Esophagus muscularis mucosa (tissue), 4 donors: ENCODE measurements around the gene STKLD1. TPM values are rescaled to one million over a fixed set of nuclear protein-coding genes. Genes with fewer than 3 reads are reported as not detected.
A peak's percentile ranks its signal among the peaks of the same experiment; 100 is the strongest.

Experiments used
- DNase-seq: peaks from one replicate; pipeline ENCODE4 v3.0.0-alpha.2; 2017; ENCODE audit errors: extremely low spot score
- H3K27ac ChIP-seq, 4 donors: fragments of 200-600 bp; sonication (generic); replicated peaks in 1 of 4; 1 replicate in 3 of 4; 2 replicates in 1 of 4; pipeline ENCODE4 v1.5.1; 2016 to 2019; ENCODE audit warnings: mild to moderate bottlenecking in 1 of 4
- H3K27me3 ChIP-seq, 4 donors: fragments of 200-600 bp; sonication (generic); one replicate each; pipeline versions ENCODE4 v1.5.1 to v1.6.0; 2016 to 2019
- H3K36me3 ChIP-seq, 4 donors: fragments of 200-600 bp; sonication (generic); one replicate each; pipeline ENCODE4 v1.5.1; 2016 to 2019
- H3K4me1 ChIP-seq, 4 donors: fragments of 200-600 bp; sonication (generic); one replicate each; pipeline ENCODE4 v1.5.1; 2016 to 2019
- H3K4me3 ChIP-seq, 4 donors: fragments of 200-600 bp; sonication (generic); 1 replicate in 2 of 4; 2 replicates in 2 of 4; pipeline ENCODE4 v1.5.1; 2016 to 2019; ENCODE audit warnings: mild to moderate bottlenecking in 4 of 4, moderate library complexity in 1 of 4
- H3K9me3 ChIP-seq, 4 donors: fragments of 200-600 bp; sonication (generic); 1 replicate in 3 of 4; 2 replicates in 1 of 4; pipeline ENCODE4 v1.5.1; 2016 to 2019
- EP300 ChIP-seq: sonication (generic); formaldehyde crosslinking; IDR thresholded peaks from one replicate; pipeline ENCODE4 v1.6.1; 2017; ENCODE audit warnings: antibody characterized with exemption
- POLR2A ChIP-seq: fragments of 450-650 bp; IDR thresholded peaks from one replicate; pipeline ENCODE4 v1.6.1; 2017; ENCODE audit warnings: antibody characterized with exemption, moderate library complexity, mild to moderate bottlenecking, low read depth
- POLR2AphosphoS5 ChIP-seq, 2 donors: sonication (generic); formaldehyde crosslinking; IDR thresholded peaks; one replicate each; pipeline ENCODE4 v1.6.1; 2017; ENCODE audit warnings: antibody characterized with exemption in 2 of 2
- WGBS: methylation state at CpG from one replicate; pipeline ENCODE4 v1.1.5; 2018; 5-methylcytosine and 5-hydroxymethylcytosine counted together
- intact Hi-C: fragments of 100-400 bp; cut with DNase I; formaldehyde crosslinking; loops from one replicate; pipeline ENCODE4 v1.15.1; 2023
- total RNA-seq, 4 donors: library from RNA; depleted of rRNA; stranded (reverse); fragments of >200 nt; gene quantifications; one replicate each; pipeline versions ENCODE4 v1.1.0 to v1.2.1, GENCODE V29; 2016
- TF ChIP-seq, protein P1 (sequence below), 3 experiments: fragments of 200-600 bp in 2 of 3; fragments of 450-650 bp in 1 of 3; sonication (generic) in 2 of 3; IDR thresholded peaks; one replicate each; pipeline ENCODE4 v1.5.1; 2017 to 2019; ENCODE audit warnings: antibody characterized with exemption in 3 of 3, mild to moderate bottlenecking in 2 of 3, moderate library complexity in 1 of 3

The STKLD1 gene
- total RNA-seq, 4 donors from 2014 or later, result 0.26 to 2.1 (median 1.0) TPM; not detected in 1

- Histone ChIP-seq H3K36me3 (peaks cover 37 to 79% (median 70%) of the 10 kb centered on the region in 4 donors), H3K27me3 (no peaks in the 10 kb centered on the region)
- intact Hi-C loops, result no loop called here
Measured at GRCh38 chr9:133342570-133342969, 33.6 kb upstream of the STKLD1 start.

DNA sequence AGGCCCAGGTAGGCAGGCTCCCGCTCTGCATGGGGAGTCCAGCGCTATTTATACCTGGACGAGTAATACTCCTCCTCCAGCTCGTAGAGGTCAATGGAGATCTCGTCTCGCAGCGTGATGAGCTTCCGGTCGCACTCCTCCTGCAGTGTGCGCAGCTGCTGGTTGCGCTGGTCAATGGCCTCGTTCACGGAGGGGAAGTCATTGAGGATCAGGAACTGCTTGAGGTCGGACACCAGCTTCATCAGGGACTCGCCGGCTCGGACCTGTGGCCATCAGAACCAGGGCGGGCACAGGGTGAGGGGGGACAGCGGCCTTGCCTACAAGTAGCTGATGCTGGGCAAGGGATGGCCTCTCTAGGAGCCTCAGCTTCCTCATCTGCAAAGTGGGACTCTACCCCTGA, 32.1 kb upstream of the STKLD1 start:
- H3K4me3 ChIP-seq, result no peak overlapping the region
- H3K9me3 ChIP-seq, result no peaks in the 10 kb centered on the region
- H3K4me1 ChIP-seq, result peaks cover 15 to 44% (median 41%) of the 10 kb centered on the region in 4 donors
- 89% methylated on average over 4 of the region's 19 CpGs for WGBS
- H3K27me3 ChIP-seq, result no peaks in the 10 kb centered on the region
- TF ChIP-seq EP300 (no peak), POLR2A (no peak), POLR2AphosphoS5 (IDR thresholded peaks at IDR 0.05) (no peak)
- TF ChIP-seq, protein P1, sequence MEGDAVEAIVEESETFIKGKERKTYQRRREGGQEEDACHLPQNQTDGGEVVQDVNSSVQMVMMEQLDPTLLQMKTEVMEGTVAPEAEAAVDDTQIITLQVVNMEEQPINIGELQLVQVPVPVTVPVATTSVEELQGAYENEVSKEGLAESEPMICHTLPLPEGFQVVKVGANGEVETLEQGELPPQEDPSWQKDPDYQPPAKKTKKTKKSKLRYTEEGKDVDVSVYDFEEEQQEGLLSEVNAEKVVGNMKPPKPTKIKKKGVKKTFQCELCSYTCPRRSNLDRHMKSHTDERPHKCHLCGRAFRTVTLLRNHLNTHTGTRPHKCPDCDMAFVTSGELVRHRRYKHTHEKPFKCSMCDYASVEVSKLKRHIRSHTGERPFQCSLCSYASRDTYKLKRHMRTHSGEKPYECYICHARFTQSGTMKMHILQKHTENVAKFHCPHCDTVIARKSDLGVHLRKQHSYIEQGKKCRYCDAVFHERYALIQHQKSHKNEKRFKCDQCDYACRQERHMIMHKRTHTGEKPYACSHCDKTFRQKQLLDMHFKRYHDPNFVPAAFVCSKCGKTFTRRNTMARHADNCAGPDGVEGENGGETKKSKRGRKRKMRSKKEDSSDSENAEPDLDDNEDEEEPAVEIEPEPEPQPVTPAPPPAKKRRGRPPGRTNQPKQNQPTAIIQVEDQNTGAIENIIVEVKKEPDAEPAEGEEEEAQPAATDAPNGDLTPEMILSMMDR (IDR thresholded peaks at IDR 0.05), result no peak
- no peak for DNase-seq
- H3K36me3 ChIP-seq, result peaks cover 37 to 74% (median 71%) of the 10 kb centered on the region in 4 donors
- intact Hi-C loops, result no loop called here
- H3K27ac ChIP-seq, result no peak overlapping the region

More at GRCh38 chr9:133342570-133342969, 33.6 kb upstream of the STKLD1 start:
- Histone ChIP-seq H3K4me3 (no peak overlapping the region), H3K9me3 (no peaks in the 10 kb centered on the region), H3K4me1 (peaks cover 12 to 39% (median 35%) of the 10 kb centered on the region in 4 donors), H3K27ac (no peak overlapping the region)
- WGBS, result 75% methylated on average over 11 of the region's 11 CpGs
- TF ChIP-seq POLR2A (no peak), EP300 (no peak), POLR2AphosphoS5 (IDR thresholded peaks at IDR 0.05) (no peak)
- TF ChIP-seq, protein P1 (IDR thresholded peaks at IDR 0.05), result no peak
- no peak for DNase-seq

DNA sequence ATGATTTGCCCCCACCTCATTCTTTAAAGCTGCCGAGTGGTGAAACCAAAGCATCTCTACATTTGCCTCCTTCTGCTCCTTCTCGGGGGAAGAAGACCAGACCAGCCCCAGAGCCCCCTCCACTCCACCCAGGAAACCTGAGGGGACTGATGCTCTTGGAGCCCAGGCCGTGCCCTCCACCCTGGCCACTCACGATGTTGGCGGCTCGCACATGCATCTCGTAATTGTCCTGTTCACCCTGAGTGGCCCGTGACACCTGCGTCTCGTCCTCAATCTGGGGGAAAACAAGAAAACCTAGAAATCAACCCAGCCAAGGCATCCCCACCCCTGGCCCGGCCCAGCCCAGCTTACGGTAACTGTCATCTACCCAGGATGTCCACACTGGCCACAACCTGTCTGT, 31.2 kb upstream of the STKLD1 start:
- TF ChIP-seq POLR2AphosphoS5 (IDR thresholded peaks at IDR 0.05), result no peak
- TF ChIP-seq, protein P1 (IDR thresholded peaks at IDR 0.05), result no peak
- TF ChIP-seq EP300, result no peak
- no peak for TF ChIP-seq POLR2A
- Histone ChIP-seq H3K36me3 (peaks cover 38 to 76% (median 73%) of the 10 kb centered on the region in 4 donors), H3K4me1 (peaks cover 24 to 49% (median 47%) of the 10 kb centered on the region in 4 donors), H3K27ac (no peak overlapping the region), H3K27me3 (no peaks in the 10 kb centered on the region), H3K9me3 (no peaks in the 10 kb centered on the region), H3K4me3 (no peak overlapping the region)
- no peak for DNase-seq
- 94% methylated on average over 10 of the region's 12 CpGs for WGBS
- intact Hi-C loops, result no loop called here

GRCh38 chr9:133345596-133345995, 30.6 kb upstream of the STKLD1 start:
- no peaks in the 10 kb centered on the region for H3K27me3 ChIP-seq
- WGBS, result 88% methylated on average over 6 of the region's 6 CpGs
- H3K4me3 ChIP-seq, result no peak overlapping the region
- no peaks in the 10 kb centered on the region for H3K9me3 ChIP-seq
- peak overlapping the region in 1 of 4 donors; percentile 90 for H3K27ac ChIP-seq
- intact Hi-C loops, result no loop called here
- peaks cover 25 to 55% (median 50%) of the 10 kb centered on the region in 4 donors for H3K4me1 ChIP-seq
- peaks cover 45 to 77% (median 73%) of the 10 kb centered on the region in 4 donors for H3K36me3 ChIP-seq
- DNase-seq, result no peak
- TF ChIP-seq, protein P1 (IDR thresholded peaks at IDR 0.05), result no peak
- TF ChIP-seq POLR2AphosphoS5 (IDR thresholded peaks at IDR 0.05) (no peak), POLR2A (no peak), EP300 (no peak)
